ENCODE measurements around the gene CDH4.

DNA sequence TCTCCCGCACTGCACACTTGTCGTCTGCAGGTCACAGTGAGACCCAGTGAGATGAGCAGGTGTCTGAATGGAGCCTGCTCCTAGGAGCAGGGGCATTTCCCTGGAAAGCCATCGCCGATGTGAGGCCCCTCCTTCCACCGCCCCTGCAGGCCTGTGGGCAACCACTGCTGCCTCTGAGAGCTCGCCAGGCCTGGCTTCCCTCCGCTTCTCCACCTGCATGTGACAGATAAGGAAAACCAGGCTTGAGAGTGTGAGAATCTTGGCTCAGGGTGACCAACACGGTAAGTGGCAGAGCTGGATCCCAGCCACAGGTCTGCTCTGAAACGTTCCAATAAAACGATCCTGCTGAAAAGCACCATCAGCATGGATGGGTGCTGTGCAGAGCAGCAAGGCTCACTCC lies 332.8 kb downstream of the CDH4 start:
- TF ChIP-seq, protein P1, sequence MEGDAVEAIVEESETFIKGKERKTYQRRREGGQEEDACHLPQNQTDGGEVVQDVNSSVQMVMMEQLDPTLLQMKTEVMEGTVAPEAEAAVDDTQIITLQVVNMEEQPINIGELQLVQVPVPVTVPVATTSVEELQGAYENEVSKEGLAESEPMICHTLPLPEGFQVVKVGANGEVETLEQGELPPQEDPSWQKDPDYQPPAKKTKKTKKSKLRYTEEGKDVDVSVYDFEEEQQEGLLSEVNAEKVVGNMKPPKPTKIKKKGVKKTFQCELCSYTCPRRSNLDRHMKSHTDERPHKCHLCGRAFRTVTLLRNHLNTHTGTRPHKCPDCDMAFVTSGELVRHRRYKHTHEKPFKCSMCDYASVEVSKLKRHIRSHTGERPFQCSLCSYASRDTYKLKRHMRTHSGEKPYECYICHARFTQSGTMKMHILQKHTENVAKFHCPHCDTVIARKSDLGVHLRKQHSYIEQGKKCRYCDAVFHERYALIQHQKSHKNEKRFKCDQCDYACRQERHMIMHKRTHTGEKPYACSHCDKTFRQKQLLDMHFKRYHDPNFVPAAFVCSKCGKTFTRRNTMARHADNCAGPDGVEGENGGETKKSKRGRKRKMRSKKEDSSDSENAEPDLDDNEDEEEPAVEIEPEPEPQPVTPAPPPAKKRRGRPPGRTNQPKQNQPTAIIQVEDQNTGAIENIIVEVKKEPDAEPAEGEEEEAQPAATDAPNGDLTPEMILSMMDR (IDR thresholded peaks at IDR 0.05; ENCODE audit: insufficient read depth, low read depth, low read length), result no peak
- no peak for TF ChIP-seq EZH2 (IDR thresholded peaks at IDR 0.05; ENCODE audit: insufficient read depth, low read length)

Data from astrocyte (in vitro differentiated cells and primary cell).